A673 (cell line): ENCODE results near the gene WDFY4. TPM values are rescaled to one million over a fixed set of nuclear protein-coding genes. Genes with fewer than 3 reads are reported as not detected.

Experiments used
- Bru-seq: library from RNA; stranded (reverse); fragments of 400-500 nt; gene quantifications from one replicate; lab custom pipeline; 2021; lab: Mats Ljungman, UMichigan
- BruChase-seq, 2 experiments: library from RNA; stranded (reverse); fragments of 400-500 nt; gene quantifications; one replicate each; lab custom pipeline; 2021; lab: Mats Ljungman, UMichigan
- BruUV-seq: library from RNA; stranded (reverse); fragments of 400-500 nt; replicated peaks from 2 replicates; lab custom pipeline; 2021; lab: Mats Ljungman, UMichigan
- CTCF ChIA-PET: fragments of 300-600 bp; sonication (Branson Sonifier 250); formaldehyde crosslinking; loops from one replicate; lab custom pipeline; 2022; ENCODE audit warnings: antibody characterized with exemption; lab: Charles Lee
- POLR2A ChIA-PET: fragments of 300-600 bp; sonication (Branson Sonifier 250); formaldehyde crosslinking; loops from one replicate; lab custom pipeline; 2022; ENCODE audit warnings: antibody characterized with exemption; ENCODE audit not compliant: low non-redundant PET; lab: Charles Lee
- DNase-seq: peaks from one replicate; pipeline ENCODE4 v3.0.0-alpha.2; 2015; ENCODE audit warnings: low spot score
- H3K27ac ChIP-seq: fragments of 200-600 bp; sonication (generic); 2 replicates; pipeline ENCODE4 v1.5.1; 2016; ENCODE audit warnings: mixed run types, low read depth, mild to moderate bottlenecking, mixed read lengths, antibody characterized with exemption, low read length; ENCODE audit not compliant: poor library complexity, severe bottlenecking
- H3K27me3 ChIP-seq: fragments of 200-600 bp; sonication (generic); replicated peaks from 2 replicates; pipeline ENCODE4 v1.6.1; 2017; ENCODE audit warnings: mixed run types, low read depth, mild to moderate bottlenecking, mixed read lengths, antibody characterized with exemption, low read length; ENCODE audit not compliant: insufficient read depth, poor library complexity
- H3K36me3 ChIP-seq: fragments of 200-600 bp; sonication (generic); 2 replicates; pipeline ENCODE4 v1.6.1; 2016; ENCODE audit warnings: mixed run types, mild to moderate bottlenecking, mixed read lengths, antibody characterized with exemption, low read length; ENCODE audit not compliant: insufficient read depth, poor library complexity, severe bottlenecking
- H3K4me1 ChIP-seq: fragments of 200-600 bp; sonication (generic); 2 replicates; pipeline ENCODE4 v1.6.1; 2017; ENCODE audit warnings: mixed run types, mild to moderate bottlenecking, mixed read lengths, antibody characterized with exemption, low read length; ENCODE audit not compliant: insufficient read depth, poor library complexity, severe bottlenecking
- H3K4me3 ChIP-seq: fragments of 200-600 bp; sonication (generic); 2 replicates; pipeline ENCODE4 v1.5.1; 2016; ENCODE audit warnings: low read depth, mixed run types, mild to moderate bottlenecking, mixed read lengths, low read length; ENCODE audit not compliant: poor library complexity, severe bottlenecking
- H3K9me3 ChIP-seq: fragments of 200-600 bp; sonication (generic); 2 replicates; pipeline ENCODE4 v1.6.1; 2016; ENCODE audit warnings: mixed run types, low read depth, mild to moderate bottlenecking, mixed read lengths, antibody characterized with exemption, low read length; ENCODE audit not compliant: poor library complexity, severe bottlenecking
- EZH2 ChIP-seq: fragments of 200-600 bp; sonication (generic); IDR thresholded peaks from 2 replicates; pipeline ENCODE4 v1.6.1; 2017; ENCODE audit warnings: borderline replicate concordance, low read depth, mild to moderate bottlenecking, mixed read lengths, antibody characterized with exemption, low read length; ENCODE audit not compliant: poor library complexity, severe bottlenecking
- intact Hi-C: fragments of 100-400 bp; cut with micrococcal nuclease; formaldehyde crosslinking; loops from one replicate; pipeline ENCODE4 v1.10.0; 2022; ENCODE audit not compliant: unreplicated experiment
- long read RNA-seq: library from polyadenylated mRNA; stranded (forward); transcript quantifications from one replicate; pipeline ENCODE4 v2.0.0, GENCODE V29; 2022
- total RNA-seq: library from RNA; stranded (reverse); gene quantifications from 2 replicates; pipeline ENCODE4 v1.2.3, GENCODE V29; 2021
- TF ChIP-seq, protein P1 (sequence below): fragments of 300-800, 200-600 bp; sonication (generic); conservative IDR thresholded peaks from 2 replicates; pipeline ENCODE4 v1.5.1; 2017; ENCODE audit warnings: low read depth, mild to moderate bottlenecking, antibody characterized with exemption, low read length, moderate library complexity, mixed read lengths

The WDFY4 gene
- total RNA-seq: not detected in 2 replicates
- Bru-seq, nascent RNA: not detected
- not detected for BruChase-seq, experiment 1, labeled RNA remaining after a 2-hour chase
- BruChase-seq, experiment 2, labeled RNA remaining after a 6-hour chase: not detected
- long read RNA-seq: 0 reads

- Histone ChIP-seq H3K36me3 (no peaks in the 10 kb centered on the region), H3K4me3 (no peak within 1 kb of the TSS), H3K27me3 (no peaks in the 10 kb centered on the region), H3K27ac (no peak within 1 kb of the TSS), H3K9me3 (no peaks in the 10 kb centered on the region), H3K4me1 (no peaks in the 10 kb centered on the region)
- no peak for DNase-seq
- POLR2A ChIA-PET: no interaction called here
- TF ChIP-seq, protein P1, sequence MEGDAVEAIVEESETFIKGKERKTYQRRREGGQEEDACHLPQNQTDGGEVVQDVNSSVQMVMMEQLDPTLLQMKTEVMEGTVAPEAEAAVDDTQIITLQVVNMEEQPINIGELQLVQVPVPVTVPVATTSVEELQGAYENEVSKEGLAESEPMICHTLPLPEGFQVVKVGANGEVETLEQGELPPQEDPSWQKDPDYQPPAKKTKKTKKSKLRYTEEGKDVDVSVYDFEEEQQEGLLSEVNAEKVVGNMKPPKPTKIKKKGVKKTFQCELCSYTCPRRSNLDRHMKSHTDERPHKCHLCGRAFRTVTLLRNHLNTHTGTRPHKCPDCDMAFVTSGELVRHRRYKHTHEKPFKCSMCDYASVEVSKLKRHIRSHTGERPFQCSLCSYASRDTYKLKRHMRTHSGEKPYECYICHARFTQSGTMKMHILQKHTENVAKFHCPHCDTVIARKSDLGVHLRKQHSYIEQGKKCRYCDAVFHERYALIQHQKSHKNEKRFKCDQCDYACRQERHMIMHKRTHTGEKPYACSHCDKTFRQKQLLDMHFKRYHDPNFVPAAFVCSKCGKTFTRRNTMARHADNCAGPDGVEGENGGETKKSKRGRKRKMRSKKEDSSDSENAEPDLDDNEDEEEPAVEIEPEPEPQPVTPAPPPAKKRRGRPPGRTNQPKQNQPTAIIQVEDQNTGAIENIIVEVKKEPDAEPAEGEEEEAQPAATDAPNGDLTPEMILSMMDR: no peak
- TF ChIP-seq EZH2: no peak
- CTCF ChIA-PET: no interaction called here
- intact Hi-C loops: no loop called here
- no TSS peak for BruUV-seq
These were observed at the start of gene WDFY4 for GRCh38 chr10:48684792-48685623. TSS of gene WDFY4 (plus strand) at chr10:48684873. CDS start at chr10:48709733, 24,860 bp downstream.

GRCh38 chr10:48634984-48635557 lies 49.6 kb upstream of the WDFY4 start:
- H3K27me3 ChIP-seq: peaks cover 9% of the 10 kb centered on the region

DNA sequence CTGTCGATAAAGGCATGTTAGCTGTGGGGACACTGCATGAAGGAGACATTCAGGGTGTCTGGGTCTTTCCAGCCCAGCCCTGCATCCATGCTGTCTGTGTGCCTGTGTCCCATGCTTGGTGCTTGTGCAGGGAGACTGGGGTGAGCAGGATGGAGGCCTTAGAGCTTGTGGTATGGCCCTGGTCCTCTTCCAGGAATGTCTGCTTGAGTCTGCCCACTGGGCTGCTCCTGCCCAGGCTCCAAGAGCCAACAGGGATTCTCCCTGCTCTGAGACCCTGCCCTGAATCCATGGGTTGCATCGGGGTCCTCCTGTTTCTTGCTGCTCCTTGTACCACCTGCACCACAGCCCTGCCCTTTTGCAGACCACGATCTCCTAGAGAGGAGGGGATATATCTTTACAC lies 48.4 kb upstream of the WDFY4 start:
- no peaks in the 10 kb centered on the region for H3K4me1 ChIP-seq
- TF ChIP-seq EZH2: no peak
- TF ChIP-seq, protein P1: no peak
- no peaks in the 10 kb centered on the region for H3K27me3 ChIP-seq
- peaks cover 6% of the 10 kb centered on the region for H3K9me3 ChIP-seq
- CTCF ChIA-PET: no interaction called here
- no peaks in the 10 kb centered on the region for H3K36me3 ChIP-seq
- H3K27ac ChIP-seq: no peak overlapping the region
- POLR2A ChIA-PET: no interaction called here
- H3K4me3 ChIP-seq: no peak overlapping the region
- intact Hi-C loops: no loop called here
- DNase-seq: no peak
- BruUV-seq: no TSS peak

More at GRCh38 chr10:48634984-48635557, 49.6 kb upstream of the WDFY4 start:
- Histone ChIP-seq H3K9me3 (no peaks in the 10 kb centered on the region), H3K36me3 (no peaks in the 10 kb centered on the region), H3K27ac (no peak overlapping the region), H3K4me1 (no peaks in the 10 kb centered on the region), H3K4me3 (no peak overlapping the region)
- intact Hi-C loops: no loop called here
- CTCF ChIA-PET: no interaction called here
- POLR2A ChIA-PET: no interaction called here
- BruUV-seq: no TSS peak
- no peak for DNase-seq
- TF ChIP-seq, protein P1: no peak
- TF ChIP-seq EZH2: no peak
